Measurements from ENCODE around the gene ZDHHC22.
A peak's percentile ranks its signal among the peaks of the same experiment; 100 is the strongest.

The ZDHHC22 gene

GRCh38 chr14:77155083-77155482, 13.5 kb upstream of the ZDHHC22 start:
- no peak for DNase-seq

GRCh38 chr14:77154421-77154820, 12.8 kb upstream of the ZDHHC22 start:
- DNase-seq = no peak

DNA sequence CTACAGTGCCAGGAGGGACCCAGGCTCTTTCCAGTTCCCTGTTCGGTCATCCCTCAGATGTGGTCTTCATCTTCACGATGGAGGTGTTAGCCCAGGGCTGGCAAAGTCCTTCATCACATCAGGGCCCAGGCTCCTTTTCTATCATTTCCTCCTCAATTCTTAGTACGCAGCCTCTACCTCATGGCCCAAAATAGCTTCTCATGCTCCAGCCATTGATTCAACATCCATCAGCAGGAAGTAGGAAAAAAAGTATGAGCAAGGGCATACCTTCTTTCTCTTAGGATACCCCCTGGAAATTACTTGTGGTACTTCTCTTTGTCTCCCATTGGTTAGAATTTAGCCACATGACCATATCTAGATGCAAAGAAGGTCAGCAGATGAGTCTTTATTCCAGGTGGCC, 12.2 kb upstream of the ZDHHC22 start:
- DNase-seq = no peak

DNA sequence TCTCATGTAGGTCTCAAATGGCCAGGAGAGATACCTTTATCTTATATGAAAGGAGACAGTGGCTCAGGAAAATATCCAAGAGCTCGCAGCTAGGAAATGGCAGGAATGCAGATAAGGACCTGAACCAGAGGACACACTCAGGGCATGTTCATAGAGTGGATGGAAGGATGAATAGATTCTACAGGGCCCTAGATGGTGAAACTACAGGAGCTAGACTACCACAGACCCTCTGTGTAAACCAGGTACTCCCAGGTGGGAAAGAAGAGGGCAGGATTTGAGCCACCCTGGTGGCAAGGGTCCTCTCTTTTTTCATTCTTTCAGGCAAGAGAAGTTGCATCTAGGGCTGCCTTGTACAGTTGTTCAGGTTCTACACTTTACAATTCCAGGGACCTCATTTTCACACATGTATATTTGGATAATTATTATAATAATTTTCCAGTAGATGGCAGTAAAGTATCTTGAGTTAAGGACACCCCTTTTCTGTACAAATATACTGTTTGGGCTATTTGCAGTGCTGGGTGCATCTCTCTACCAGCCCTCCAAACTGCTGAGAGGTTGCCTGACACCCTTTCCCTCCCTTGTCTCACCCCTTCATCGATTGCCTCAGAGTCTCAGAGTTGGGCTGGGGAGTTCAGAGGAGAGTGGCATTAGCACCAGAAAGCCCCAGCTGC, 10.5 kb upstream of the ZDHHC22 start:
- DNase-seq = no peak

- DNase-seq = no peak
Observed at GRCh38 chr14:77151245-77151644, 9.7 kb upstream of the ZDHHC22 start.

- no peak for DNase-seq
Observed at GRCh38 chr14:77148510-77149231, 7.1 kb upstream of the ZDHHC22 start.

DNA sequence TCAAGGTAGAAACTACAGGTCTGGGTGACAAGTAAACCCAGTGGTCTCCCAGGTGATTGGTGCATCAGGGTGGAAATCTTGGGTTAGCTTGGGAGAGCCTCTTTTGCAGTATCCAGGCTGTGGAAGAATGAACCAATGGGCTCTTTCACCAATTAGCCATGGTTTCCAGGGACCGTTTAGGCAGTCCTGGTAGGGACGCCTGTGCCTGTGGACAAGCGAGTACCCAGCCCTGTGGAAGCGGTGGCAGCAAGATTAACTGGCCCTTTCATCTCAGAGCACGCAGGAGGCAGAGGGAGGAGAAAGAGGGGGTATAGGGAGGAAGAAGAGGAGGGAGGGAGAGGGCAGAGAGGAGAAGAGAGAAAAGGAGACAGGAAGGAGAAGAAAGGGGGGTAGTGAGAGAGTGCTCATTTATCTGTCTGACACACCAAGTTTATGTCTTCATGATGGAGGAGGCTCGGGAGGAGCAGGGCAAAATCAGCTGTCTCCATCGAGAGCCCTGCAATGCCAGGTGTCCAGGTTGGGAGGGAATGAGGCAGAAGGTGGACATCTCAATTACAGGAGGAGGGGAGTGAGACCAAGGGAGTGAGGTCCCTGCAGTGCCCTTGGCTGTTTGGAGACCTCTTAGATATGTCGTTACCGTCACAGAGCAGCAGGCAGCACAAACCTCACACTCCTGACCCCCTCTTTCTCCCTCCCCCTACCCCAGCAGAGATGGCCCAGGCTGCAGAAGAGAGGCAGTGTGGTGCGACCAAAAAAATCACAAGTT, 4.6 kb upstream of the ZDHHC22 start:
- DNase-seq = no peak

GRCh38 chr14:77144412-77145115, 3.0 kb upstream of the ZDHHC22 start:
- DNase-seq = no peak

- no peak for DNase-seq
Observed at GRCh38 chr14:77143071-77143470, 1.5 kb upstream of the ZDHHC22 start.

- no peak for DNase-seq
Observed at GRCh38 chr14:77142005-77142800, 612 bp upstream of the ZDHHC22 start.

- DNase-seq = no peak
Observed at GRCh38 chr14:77140359-77141213, 1.0 kb downstream of the ZDHHC22 start.

DNA sequence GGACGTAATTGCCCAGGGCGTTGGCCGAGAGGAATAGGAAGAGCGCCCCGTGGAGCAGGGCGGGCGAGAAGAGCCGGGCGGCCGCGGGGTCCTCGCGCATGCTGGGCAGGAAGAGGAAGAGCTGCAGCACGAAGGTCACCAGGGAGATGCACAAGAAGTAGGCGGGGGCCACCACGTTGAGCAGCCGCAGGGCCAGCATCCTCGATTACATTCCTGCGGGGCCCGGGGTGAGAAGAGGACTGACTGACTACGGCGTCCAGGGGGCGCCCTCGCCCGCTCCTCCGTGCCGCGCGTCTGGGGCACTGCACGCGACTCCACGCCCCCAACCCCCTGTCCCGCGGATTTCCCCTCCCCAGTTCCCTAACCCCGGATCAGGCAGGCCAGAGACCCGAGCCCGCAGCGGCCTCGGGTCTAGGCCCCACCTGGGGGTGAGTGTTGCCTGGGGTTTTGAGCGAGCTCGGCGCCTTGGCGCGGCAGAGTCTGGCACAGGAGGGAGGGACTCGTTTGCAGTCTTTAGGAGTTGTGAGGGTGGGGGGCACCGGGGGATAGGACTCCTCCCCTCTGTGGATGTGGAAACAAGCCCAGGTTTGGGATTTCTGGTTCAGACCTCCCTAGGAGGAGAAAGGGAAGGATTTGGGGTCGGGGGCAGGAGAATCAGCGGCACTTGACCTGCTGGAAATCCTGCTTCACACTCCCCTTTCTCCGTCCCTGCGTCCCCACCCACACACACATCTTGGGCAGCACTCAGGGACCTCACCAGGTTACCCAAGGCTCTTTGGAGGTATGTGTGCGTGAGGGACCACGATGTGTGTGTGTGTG, 1.8 kb downstream of the ZDHHC22 start:
- peak; percentile 24 for DNase-seq

DNA sequence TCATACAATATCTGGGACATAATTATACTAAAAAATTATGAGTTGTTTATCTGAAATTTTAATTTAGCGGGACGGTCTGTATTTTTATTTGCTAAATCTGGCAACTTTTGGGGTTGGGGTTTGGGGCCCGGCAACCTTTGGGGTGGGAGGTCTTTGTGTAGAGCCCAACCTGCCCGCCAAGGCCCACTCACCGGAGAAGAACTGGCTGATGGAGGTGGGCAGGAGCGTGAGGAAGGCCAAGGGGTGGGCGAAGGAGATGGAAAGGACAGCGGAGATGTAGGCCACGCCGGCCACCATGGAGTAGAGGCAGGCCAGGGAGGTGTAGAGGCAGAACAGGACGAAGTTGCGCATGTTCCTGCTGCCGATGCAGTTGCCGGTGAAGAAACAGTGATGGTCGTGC, 2.6 kb downstream of the ZDHHC22 start:
- DNase-seq = no peak

- peak; percentile 42 for DNase-seq
Observed at GRCh38 chr14:77133720-77134338, 7.8 kb downstream of the ZDHHC22 start.

- no peak for DNase-seq
Observed at GRCh38 chr14:77131871-77132486, 9.6 kb downstream of the ZDHHC22 start.

- DNase-seq = no peak
Observed at GRCh38 chr14:77131206-77131605, 10.4 kb downstream of the ZDHHC22 start.

DNA sequence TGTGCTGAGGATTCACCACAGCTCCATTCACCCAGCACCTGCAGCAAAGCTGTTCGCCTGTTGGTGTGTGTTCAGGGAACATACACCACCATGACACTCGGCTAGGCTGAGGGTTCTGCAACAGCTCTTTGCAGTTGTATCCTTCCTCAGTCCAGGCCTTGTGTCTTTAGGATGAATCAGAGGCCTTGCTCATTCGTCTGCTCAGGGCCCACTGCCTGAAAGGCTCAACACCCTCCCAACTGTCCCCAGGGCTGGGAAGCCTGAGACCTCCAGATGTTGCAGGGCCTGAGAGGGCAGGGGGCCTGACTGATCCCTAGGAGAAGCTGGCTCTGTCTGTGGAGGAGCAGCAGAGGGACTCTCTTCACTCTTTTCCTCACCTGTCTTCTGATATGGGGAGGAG, 11.2 kb downstream of the ZDHHC22 start:
- DNase-seq = no peak

- no peak for DNase-seq
Observed at GRCh38 chr14:77128414-77128891, 13.1 kb downstream of the ZDHHC22 start.

DNA sequence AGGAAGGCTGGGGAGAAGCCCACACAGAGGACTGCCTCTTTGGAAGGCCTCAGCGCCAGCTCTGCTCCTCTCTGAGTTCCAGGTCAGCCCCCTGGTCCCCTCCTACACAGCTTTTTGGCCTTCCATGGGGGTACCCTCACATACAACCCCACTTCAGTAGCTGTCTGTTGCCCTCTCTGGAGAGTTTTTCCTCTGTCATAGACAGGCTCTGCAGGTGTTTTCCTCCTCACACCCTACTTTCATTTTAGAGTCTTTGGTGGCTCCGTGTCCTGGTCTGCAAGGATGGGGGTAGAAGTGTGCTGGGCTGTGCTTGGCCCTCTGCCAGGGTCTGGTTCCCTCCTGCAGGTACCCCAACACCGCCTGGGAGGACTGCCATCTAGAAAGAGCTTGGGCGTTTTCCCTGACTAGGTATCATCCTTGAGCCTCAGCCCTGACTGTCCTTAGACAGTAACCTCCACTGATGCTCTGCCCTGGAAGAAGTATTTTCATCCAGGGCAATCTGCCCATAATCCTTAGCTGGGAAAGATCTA, 15.1 kb downstream of the ZDHHC22 start:
- DNase-seq = no peak

Data from T-helper 9 cell (primary cell).